H9 (cell line): ENCODE data around the gene GRID2. TPM values are rescaled to one million over a fixed set of nuclear protein-coding genes. Genes with fewer than 3 reads are reported as not detected.

Source experiments
- DNase-seq: peaks from one replicate; pipeline ENCODE4 v3.0.0-alpha.2; 2017
- H2AFZ ChIP-seq: one replicate; pipeline ENCODE4 v1.6.1; 2013; ENCODE audit warnings: mild to moderate bottlenecking, low read length, control low read depth, moderate library complexity
- H2AK5ac ChIP-seq: 2 replicates; pipeline ENCODE4 v1.6.1; 2013; ENCODE audit warnings: low read length, control low read depth, mixed read lengths; ENCODE audit not compliant: insufficient read length
- H2BK120ac ChIP-seq: one replicate; pipeline ENCODE4 v1.6.1; 2013; ENCODE audit warnings: low read depth, mild to moderate bottlenecking, low read length, control low read depth, inconsistent platforms; ENCODE audit not compliant: poor library complexity, severe bottlenecking
- H2BK12ac ChIP-seq: 2 replicates; pipeline ENCODE4 v1.6.1; 2013; ENCODE audit warnings: low read length, control low read depth, mixed read lengths, low read depth; ENCODE audit not compliant: insufficient read length
- H2BK15ac ChIP-seq: 2 replicates; pipeline ENCODE4 v1.6.1; 2013; ENCODE audit warnings: low read depth, low read length, control low read depth
- H2BK20ac ChIP-seq: one replicate; pipeline ENCODE4 v1.6.1; 2013; ENCODE audit warnings: low read depth, mild to moderate bottlenecking, low read length, control low read depth, inconsistent platforms; ENCODE audit not compliant: poor library complexity, severe bottlenecking
- H2BK5ac ChIP-seq: 2 replicates; pipeline ENCODE4 v1.6.1; 2013; ENCODE audit warnings: low read length, control low read depth, mixed read lengths; ENCODE audit not compliant: insufficient read length
- H3K14ac ChIP-seq: 2 replicates; pipeline ENCODE4 v1.6.1; 2013; ENCODE audit warnings: low read length, control low read depth; ENCODE audit not compliant: insufficient read depth
- H3K18ac ChIP-seq: 2 replicates; pipeline ENCODE4 v1.6.1; 2013; ENCODE audit warnings: low read depth, mild to moderate bottlenecking, mixed read lengths, low read length, control low read depth; ENCODE audit not compliant: insufficient read length
- H3K23ac ChIP-seq: 2 replicates; pipeline ENCODE4 v1.6.1; 2013; ENCODE audit warnings: low read length, control low read depth, mixed read lengths, low read depth; ENCODE audit not compliant: insufficient read length
- H3K23me2 ChIP-seq: 2 replicates; pipeline ENCODE4 v1.6.1; 2013; ENCODE audit warnings: low read depth, mild to moderate bottlenecking, mixed read lengths, low read length, control low read depth; ENCODE audit not compliant: insufficient read length, poor library complexity, severe bottlenecking
- H3K27ac ChIP-seq: 2 replicates; pipeline ENCODE4 v1.5.1; 2013; ENCODE audit warnings: low read length, control low read depth, mixed read lengths, low read depth; ENCODE audit not compliant: insufficient read length
- H3K27me3 ChIP-seq: 2 replicates; pipeline ENCODE4 v1.6.1; 2013; ENCODE audit warnings: low read length, control low read depth, inconsistent platforms; ENCODE audit not compliant: insufficient read depth
- H3K4ac ChIP-seq: 2 replicates; pipeline ENCODE4 v1.6.1; 2013; ENCODE audit warnings: low read depth, mild to moderate bottlenecking, control low read depth, inconsistent platforms, low read length, moderate library complexity
- H3K4me1 ChIP-seq: 2 replicates; pipeline ENCODE4 v1.6.1; 2013; ENCODE audit warnings: low read length, control low read depth, inconsistent platforms; ENCODE audit not compliant: insufficient read depth
- H3K4me2 ChIP-seq: 2 replicates; pipeline ENCODE4 v1.6.1; 2013; ENCODE audit warnings: low read length, control low read depth, mixed read lengths; ENCODE audit not compliant: insufficient read length, insufficient read depth
- H3K56ac ChIP-seq: 2 replicates; pipeline ENCODE4 v1.6.1; 2013; ENCODE audit warnings: low read depth, mild to moderate bottlenecking, mixed read lengths, low read length, control low read depth; ENCODE audit not compliant: insufficient read length
- H3K79me1 ChIP-seq: 2 replicates; pipeline ENCODE4 v1.6.1; 2013; ENCODE audit warnings: low read depth, mild to moderate bottlenecking, moderate library complexity, low read length, control low read depth, inconsistent platforms; ENCODE audit not compliant: insufficient read depth, poor library complexity, severe bottlenecking
- H3K79me2 ChIP-seq: 2 replicates; pipeline ENCODE4 v1.6.1; 2013; ENCODE audit warnings: low read length, control low read depth, inconsistent platforms; ENCODE audit not compliant: insufficient read depth
- H3K9ac ChIP-seq: 2 replicates; pipeline ENCODE4 v1.6.1; 2013; ENCODE audit warnings: low read length, control low read depth, mixed read lengths; ENCODE audit not compliant: insufficient read length; ENCODE audit errors: extremely low read depth
- H3K9me3 ChIP-seq: one replicate; pipeline ENCODE4 v1.6.1; 2013; ENCODE audit warnings: low read depth, low read length, inconsistent platforms; ENCODE audit not compliant: control insufficient read depth
- H3T11ph ChIP-seq: one replicate; pipeline ENCODE4 v1.6.1; 2013; ENCODE audit warnings: mild to moderate bottlenecking, low read length, control low read depth, inconsistent platforms
- H4K20me1 ChIP-seq: one replicate; pipeline ENCODE4 v1.6.1; 2013; ENCODE audit not compliant: control insufficient read depth, insufficient read length, insufficient read depth
- H4K5ac ChIP-seq: 2 replicates; pipeline ENCODE4 v1.6.1; 2013; ENCODE audit warnings: low read depth, mild to moderate bottlenecking, mixed read lengths, low read length, control low read depth; ENCODE audit not compliant: insufficient read length
- H4K8ac ChIP-seq: replicated peaks from 2 replicates; pipeline ENCODE4 v1.6.1; 2013; ENCODE audit warnings: low read length, control low read depth, mixed read lengths, low read depth; ENCODE audit not compliant: insufficient read length
- H4K91ac ChIP-seq: 2 replicates; pipeline ENCODE4 v1.6.1; 2013; ENCODE audit warnings: low read depth, mild to moderate bottlenecking, moderate library complexity, mixed read lengths, low read length, control low read depth; ENCODE audit not compliant: insufficient read length
- H3K27ac Mint-ChIP-seq, 3 experiments: 2 replicates in 2 of 3; 3 replicates in 1 of 3; pipeline ENCODE4 v1.8.0; 2020 to 2021; ENCODE audit warnings: mixed read lengths in 3 of 3, mild to moderate bottlenecking in 1 of 3, moderate library complexity in 1 of 3
- H3K27me3 Mint-ChIP-seq: 2 replicates; pipeline ENCODE4 v1.8.0; 2021; ENCODE audit warnings: low read depth, mild to moderate bottlenecking, moderate library complexity, mixed read lengths
- H3K36me3 Mint-ChIP-seq, 3 experiments: 2 replicates in 2 of 3; 3 replicates in 1 of 3; pipeline ENCODE4 v1.8.0; 2020 to 2021; ENCODE audit warnings: low read depth in 3 of 3, mixed read lengths in 3 of 3; ENCODE audit not compliant: insufficient read depth in 1 of 3
- H3K4me1 Mint-ChIP-seq, 2 experiments: 2 replicates each; pipeline ENCODE4 v1.8.0; 2020; ENCODE audit warnings: mixed read lengths in 2 of 2
- H3K4me3 Mint-ChIP-seq, 2 experiments: 2 replicates in 1 of 2; 3 replicates in 1 of 2; pipeline ENCODE4 v1.8.0; 2020 to 2021; ENCODE audit warnings: mild to moderate bottlenecking in 2 of 2, mixed read lengths in 2 of 2, moderate library complexity in 1 of 2
- H3K9me3 Mint-ChIP-seq, 2 experiments: 2 replicates in 1 of 2; 3 replicates in 1 of 2; pipeline ENCODE4 v1.8.0; 2020; ENCODE audit warnings: mild to moderate bottlenecking in 2 of 2, mixed read lengths in 2 of 2, moderate library complexity in 1 of 2
- CTCF ChIP-seq: fragments of 200-600 bp; sonication (generic); conservative IDR thresholded peaks from 3 replicates; pipeline ENCODE4 v1.8.0; 2021; ENCODE audit warnings: antibody characterized with exemption, mild to moderate bottlenecking
- WGBS: extraction: QIAGEN DNeasy Blood & Tissue Kit; methylation state at CpG from one replicate; pipeline ENCODE4 v1.1.7; 2013; ENCODE audit warnings: missing lambda C conversion rate, low lambda C conversion rate, mixed read lengths; ENCODE audit not compliant: insufficient read length; ENCODE audit errors: extremely low coverage; 5-methylcytosine and 5-hydroxymethylcytosine counted together
- total RNA-seq: library from RNA; stranded (reverse); gene quantifications from 2 replicates; pipeline ENCODE4 v1.2.1, GENCODE V29; 2021

The GRID2 gene
- total RNA-seq, 1 experiment from 2014 or later: 21.8 TPM

- Histone ChIP-seq H4K8ac (no peak overlapping the region), H3K4ac (no peak overlapping the region), H3K18ac (no peak overlapping the region), H4K5ac (no peak overlapping the region), H3K79me2 (no peaks in the 10 kb centered on the region), H3T11ph (no peak overlapping the region), H2BK20ac (no peak overlapping the region), H3K9me3 (no peaks in the 10 kb centered on the region), H2BK5ac (no peak overlapping the region), H3K23ac (no peak overlapping the region), H2AFZ (no peak overlapping the region), H3K14ac (no peak overlapping the region; the same call in 1 of the 2 replicates), H3K27me3 (no peaks in the 10 kb centered on the region), H2BK120ac (no peak overlapping the region), H2AK5ac (no peak overlapping the region), H3K23me2 (no peaks in the 10 kb centered on the region), H3K4me2 (no peak overlapping the region), H4K91ac (no peak overlapping the region), H3K79me1 (no peaks in the 10 kb centered on the region), H2BK12ac (no peak overlapping the region), H2BK15ac (no peak overlapping the region), H3K56ac (no peak overlapping the region), H3K9ac (no peak overlapping the region), H4K20me1 (no peaks in the 10 kb centered on the region), H3K27ac (no peak overlapping the region), H3K4me1 (peaks cover 9% of the 10 kb centered on the region)
- Mint-ChIP-seq H3K4me3 (no peak overlapping the region), H3K4me1 (peaks cover 10 to 13% of the 10 kb centered on the region in 2 experiments), H3K9me3 (no peaks in the 10 kb centered on the region), H3K27me3 (no peaks in the 10 kb centered on the region), H3K27ac (no peak overlapping the region), H3K36me3 (no peaks in the 10 kb centered on the region)
- WGBS: no CpG with 5 or more reads among the region's 9 CpGs
- TF ChIP-seq CTCF: no peak
- no peak for DNase-seq
These were observed 1477.4 kb downstream of the GRID2 start for GRCh38 chr4:93781198-93781597.
